SK-N-DZ (cell line): ENCODE measurements around the gene KNOP1.
A peak's percentile ranks its signal among the peaks of the same experiment; 100 is the strongest.
"Not testable (repeated sequence)": the region's sequence is repeated elsewhere in the genome, so short reads cannot be mapped to it uniquely, and the experiment has no call there.

ENCODE experiments used
- DNase-seq: peaks from one replicate; pipeline ENCODE4 v3.0.0-alpha.2; 2015; ENCODE audit warnings: low spot score

KNOP1 gene

GRCh38 chr16:19741354-19741753 is 23.3 kb upstream of the KNOP1 start:
- DNase-seq: no peak

GRCh38 chr16:19737306-19738038 is 19.4 kb upstream of the KNOP1 start:
- DNase-seq: no peak

GRCh38 chr16:19735074-19735867 is 17.2 kb upstream of the KNOP1 start:
- no peak for DNase-seq

- no peak for DNase-seq
Measured at GRCh38 chr16:19733551-19733950, 15.5 kb upstream of the KNOP1 start.

- DNase-seq: no peak
Measured at GRCh38 chr16:19728636-19728965, 10.6 kb upstream of the KNOP1 start.

GRCh38 chr16:19722981-19723380 is 5.0 kb upstream of the KNOP1 start:
- DNase-seq: no peak

GRCh38 chr16:19722269-19722952 is 4.4 kb upstream of the KNOP1 start:
- no peak for DNase-seq

GRCh38 chr16:19718624-19718965 is 568 bp upstream of the KNOP1 start:
- no peak for DNase-seq

GRCh38 chr16:19717314-19717713 is 713 bp downstream of the KNOP1 start:
- DNase-seq: peak; percentile 28

GRCh38 chr16:19716728-19717127 is 1.3 kb downstream of the KNOP1 start:
- DNase-seq: not testable (repeated sequence)

- DNase-seq: no peak
Measured at GRCh38 chr16:19716183-19716582, 1.8 kb downstream of the KNOP1 start.

- DNase-seq: no peak
Measured at GRCh38 chr16:19715566-19715965, 2.5 kb downstream of the KNOP1 start.

GRCh38 chr16:19713697-19714096 is 4.3 kb downstream of the KNOP1 start:
- no peak for DNase-seq

- DNase-seq: no peak
Measured at GRCh38 chr16:19712418-19713058, 5.5 kb downstream of the KNOP1 start.

- no peak for DNase-seq
Measured at GRCh38 chr16:19711643-19712042, 6.4 kb downstream of the KNOP1 start.

- DNase-seq: no peak
Measured at GRCh38 chr16:19710991-19711545, 7.0 kb downstream of the KNOP1 start.

- DNase-seq: no peak
Measured at GRCh38 chr16:19710191-19710908, 7.7 kb downstream of the KNOP1 start.

GRCh38 chr16:19709381-19710136 is 8.5 kb downstream of the KNOP1 start:
- no peak for DNase-seq

GRCh38 chr16:19708296-19709205 is 9.5 kb downstream of the KNOP1 start:
- no peak for DNase-seq
